Common myeloid progenitor, CD34-positive (primary cell): Measurements from ENCODE around the gene SUOX.
"Not testable (repeated sequence)": the region's sequence is repeated elsewhere in the genome, so short reads cannot be mapped to it uniquely, and the experiment has no call there.

Experiments
- CTCF ChIA-PET: fragments of 350-600 bp; sonication (Branson Sonifier 250); formaldehyde crosslinking; loops from one replicate; lab custom pipeline; 2021; ENCODE audit warnings: antibody characterized with exemption; lab: Charles Lee
- POLR2A ChIA-PET: fragments of 350-600 bp; sonication (Branson Sonifier 250); formaldehyde crosslinking; loops from one replicate; lab custom pipeline; 2021; ENCODE audit warnings: antibody characterized with exemption; lab: Charles Lee
- DNase-seq, 3 donors: peaks; one replicate each; pipeline versions ENCODE4 v3.0.0 to v3.0.0-alpha.2; 2013
- H3K27ac ChIP-seq, 2 experiments: 1 replicate in 1 of 2; 2 replicates in 1 of 2; pipeline ENCODE4 v1.7.0; 2013; ENCODE audit warnings: inconsistent platforms in 2 of 2, low read length in 2 of 2, mild to moderate bottlenecking in 2 of 2, low read depth in 1 of 2, moderate library complexity in 1 of 2; ENCODE audit not compliant: severe bottlenecking in 2 of 2, insufficient read depth in 1 of 2, poor library complexity in 1 of 2
- H3K27me3 ChIP-seq, 5 experiments: replicated peaks in 2 of 5; 1 replicate in 3 of 5; 2 replicates in 2 of 5; pipeline versions ENCODE4 v1.6.1 to v1.7.0; 2013; ENCODE audit warnings: low read length in 4 of 5, mild to moderate bottlenecking in 2 of 5, moderate library complexity in 2 of 5, inconsistent platforms in 1 of 5; ENCODE audit not compliant: insufficient read depth in 5 of 5, control insufficient read depth in 4 of 5
- H3K36me3 ChIP-seq, 4 experiments: 1 replicate in 2 of 4; 2 replicates in 2 of 4; pipeline versions ENCODE4 v1.6.1 to v1.7.0; 2013; ENCODE audit warnings: low read length in 3 of 4, control low read depth in 1 of 4, mild to moderate bottlenecking in 1 of 4; ENCODE audit not compliant: control insufficient read depth in 4 of 4, insufficient read depth in 4 of 4
- H3K4me1 ChIP-seq, 4 experiments: 1 replicate in 3 of 4; 2 replicates in 1 of 4; pipeline versions ENCODE4 v1.6.1 to v1.7.1; 2013; ENCODE audit warnings: low read length in 3 of 4, mild to moderate bottlenecking in 3 of 4, control low read depth in 1 of 4, inconsistent platforms in 1 of 4, moderate library complexity in 1 of 4; ENCODE audit not compliant: control insufficient read depth in 4 of 4, insufficient read depth in 4 of 4; ENCODE audit errors: control extremely low read depth in 1 of 4
- H3K4me3 ChIP-seq, 7 experiments: 1 replicate in 4 of 7; 2 replicates in 3 of 7; pipeline versions ENCODE4 v1.5.1 to v1.7.0; 2013; ENCODE audit warnings: mild to moderate bottlenecking in 7 of 7, low read length in 6 of 7, moderate library complexity in 6 of 7, inconsistent platforms in 2 of 7, low read depth in 2 of 7, control low read depth in 1 of 7; ENCODE audit not compliant: insufficient read depth in 4 of 7, control insufficient read depth in 1 of 7; ENCODE audit errors: extremely low read depth in 1 of 7
- H3K9me3 ChIP-seq, 5 experiments: 1 replicate in 4 of 5; 2 replicates in 1 of 5; pipeline versions ENCODE4 v1.6.1 to v1.7.1; 2013; ENCODE audit warnings: low read length in 4 of 5, mild to moderate bottlenecking in 2 of 5, inconsistent platforms in 1 of 5, low read depth in 1 of 5, moderate library complexity in 1 of 5; ENCODE audit not compliant: control insufficient read depth in 4 of 5, insufficient read depth in 2 of 5; ENCODE audit errors: control extremely low read depth in 1 of 5
- WGBS: methylation state at CpG from one replicate; pipeline ENCODE4 v1.1.5; 2013; ENCODE audit not compliant: insufficient coverage; 5-methylcytosine and 5-hydroxymethylcytosine counted together

The SUOX gene

DNA sequence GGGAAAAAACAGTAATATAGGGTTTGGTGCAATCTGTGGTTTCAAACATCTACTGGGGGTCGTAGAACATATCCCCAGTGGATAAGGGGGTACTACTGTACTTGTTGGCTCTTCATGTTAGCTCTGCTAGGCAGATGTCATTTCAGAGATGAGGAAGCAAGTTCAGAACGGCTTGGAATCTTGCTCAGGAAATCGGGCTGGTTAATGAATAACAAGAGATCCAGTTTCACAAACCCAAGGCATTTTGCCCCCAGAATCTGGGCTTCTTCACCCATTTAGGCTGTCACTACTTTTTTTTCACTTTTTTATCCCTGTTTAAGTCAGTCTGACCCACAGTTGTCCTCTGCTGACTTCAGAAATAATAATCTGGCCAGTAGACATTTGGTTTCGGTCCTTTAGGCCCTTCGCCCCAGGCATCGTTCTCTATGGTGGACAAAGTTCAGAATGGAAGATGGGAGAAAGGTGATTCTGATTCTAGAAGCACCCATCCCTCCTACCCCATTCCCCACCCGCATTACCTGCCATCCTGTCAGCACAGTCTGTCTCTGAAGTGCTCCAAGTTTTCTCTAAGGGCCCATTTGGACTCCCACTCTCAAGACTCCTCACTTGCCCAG, 4.5 kb downstream of the SUOX start:
- Histone ChIP-seq H3K27me3 (no peaks in the 10 kb centered on the region), H3K27ac (no peak overlapping the region), H3K9me3 (no peaks in the 10 kb centered on the region), H3K36me3 (peaks cover 7 to 27% (median 14%) of the 10 kb centered on the region in 4 experiments), H3K4me1 (peaks cover 0 to 31% (median 19%) of the 10 kb centered on the region in 4 experiments), H3K4me3 (no peak overlapping the region)
- ChIA-PET CTCF (interaction anchor here (16.0 kb wide), 1 partner anchor 22 kb away, joined by 290 read pairs; the partner anchor contains the start of gene IKZF4), POLR2A (no interaction called here)
- WGBS = 0% methylated on average over 1 of the region's 7 CpGs
- no peak for DNase-seq

DNA sequence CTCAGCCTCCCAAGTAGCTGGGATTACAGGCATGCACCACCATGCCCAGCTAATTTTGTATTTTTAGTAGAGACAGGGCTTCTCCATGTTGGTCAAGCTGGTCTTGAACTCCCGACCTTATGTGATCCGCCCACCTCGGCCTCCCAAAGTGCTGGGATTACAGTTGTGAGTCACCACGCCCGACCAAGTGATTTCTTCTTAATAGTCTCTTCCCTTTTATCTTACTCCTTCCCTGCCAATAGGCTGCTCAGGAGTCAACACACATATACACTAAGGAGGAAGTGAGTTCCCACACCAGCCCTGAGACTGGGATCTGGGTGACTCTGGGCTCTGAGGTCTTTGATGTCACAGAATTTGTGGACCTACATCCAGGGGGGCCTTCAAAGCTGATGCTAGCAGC, 6.3 kb downstream of the SUOX start:
- H3K27ac ChIP-seq, H3K27me3 ChIP-seq, POLR2A ChIA-PET, H3K4me3 ChIP-seq, H3K9me3 ChIP-seq, DNase-seq: not testable (repeated sequence)
- CTCF ChIA-PET = interaction anchor here (0.9 to 16.0 kb wide), 3 partner anchors 20 to 198 kb away, joined by 3 to 290 read pairs (median 3); partner anchors contain the start of gene IKZF4
- 98% methylated on average over 5 of the region's 5 CpGs for WGBS
- peaks cover 5 to 27% (median 15%) of the 10 kb centered on the region in 4 experiments for H3K4me1 ChIP-seq
- peaks cover 7 to 27% (median 14%) of the 10 kb centered on the region in 4 experiments for H3K36me3 ChIP-seq

DNA sequence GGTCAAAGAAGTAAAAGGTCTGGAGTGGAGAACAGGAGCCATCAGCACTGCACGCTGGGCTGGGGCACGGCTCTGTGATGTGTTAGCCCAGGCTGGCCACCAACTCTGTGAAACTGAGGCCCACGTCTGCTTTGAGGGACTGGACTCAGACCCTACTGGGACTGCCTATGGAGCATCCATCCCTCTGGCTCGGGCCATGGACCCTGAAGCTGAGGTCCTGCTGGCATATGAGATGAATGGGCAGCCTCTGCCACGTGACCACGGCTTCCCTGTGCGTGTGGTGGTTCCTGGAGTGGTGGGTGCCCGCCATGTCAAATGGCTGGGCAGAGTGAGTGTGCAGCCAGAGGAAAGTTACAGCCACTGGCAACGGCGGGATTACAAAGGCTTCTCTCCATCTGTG, 7.1 kb downstream of the SUOX start:
- Histone ChIP-seq H3K27ac (no peak overlapping the region), H3K4me3 (no peak overlapping the region), H3K27me3 (no peaks in the 10 kb centered on the region), H3K9me3 (no peaks in the 10 kb centered on the region), H3K4me1 (peaks cover 5 to 27% (median 15%) of the 10 kb centered on the region in 4 experiments), H3K36me3 (peaks cover 7 to 27% (median 14%) of the 10 kb centered on the region in 4 experiments)
- POLR2A ChIA-PET = no interaction called here
- CTCF ChIA-PET = interaction anchor here (1.0 to 16.0 kb wide), 2 partner anchors 19 to 198 kb away, joined by 3 to 290 read pairs; partner anchors contain the start of gene IKZF4
- 91% methylated on average over 8 of the region's 10 CpGs for WGBS
- DNase-seq = no peak

DNA sequence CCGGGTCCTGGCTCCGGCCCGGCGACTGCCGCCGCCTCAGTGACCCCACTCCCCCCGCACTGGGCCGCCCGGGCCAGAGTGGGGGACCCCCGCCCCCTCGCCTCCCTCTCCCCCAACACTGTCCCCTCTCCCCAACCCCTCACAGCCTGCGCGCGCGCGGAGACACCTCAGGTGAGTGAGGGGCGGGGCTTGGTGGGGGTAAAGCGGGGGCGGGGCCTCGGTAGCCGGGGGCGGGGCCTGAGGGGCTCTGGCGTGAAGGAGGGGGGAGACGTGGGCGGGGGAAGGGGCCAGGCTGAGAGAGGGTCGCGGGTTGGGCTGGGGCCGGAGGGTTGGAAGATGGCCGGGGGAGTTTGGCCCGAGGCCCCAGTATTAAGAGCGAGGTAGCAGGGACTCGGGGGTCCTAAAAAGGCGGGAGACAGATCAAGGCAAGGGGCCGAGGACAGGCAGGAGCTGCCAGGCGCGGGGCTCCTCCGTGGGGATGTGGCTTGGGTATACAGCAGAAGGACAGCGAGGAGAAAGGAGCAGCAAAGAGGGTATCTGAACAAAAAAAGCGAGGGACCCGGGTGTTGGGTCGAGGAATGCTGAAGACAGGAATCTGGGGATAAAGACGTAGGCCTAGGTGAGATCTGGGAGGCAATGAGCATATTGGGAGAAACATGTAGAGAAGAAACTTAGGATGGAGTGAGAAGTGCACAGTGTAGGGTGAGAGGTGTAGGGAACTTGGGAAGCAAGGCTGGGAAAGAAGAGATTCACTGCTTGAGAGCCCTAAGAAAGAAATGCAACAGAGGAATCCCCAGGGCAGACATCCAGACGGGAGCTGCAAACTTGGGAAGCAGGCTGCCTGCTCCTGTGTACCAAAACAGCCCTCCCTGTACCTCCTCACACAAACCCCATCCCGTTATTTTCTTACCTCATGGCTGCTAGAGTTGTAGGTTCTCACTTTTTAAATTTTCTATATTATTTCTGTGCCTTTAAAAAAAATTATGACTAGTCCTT, 10.8 kb downstream of the SUOX start:
- Histone ChIP-seq H3K36me3 (peaks cover 3 to 17% (median 9%) of the 10 kb centered on the region in 4 experiments), H3K4me1 (peaks cover 5 to 27% (median 15%) of the 10 kb centered on the region in 4 experiments), H3K9me3 (no peaks in the 10 kb centered on the region), H3K27me3 (no peaks in the 10 kb centered on the region), H3K27ac (peak overlapping the region in 1 of 2 experiments; percentile 67), H3K4me3 (peak overlapping the region; percentile 55 to 88 (median 73))
- POLR2A ChIA-PET = interaction anchor here (0.6 kb wide), 1 partner anchor 42 kb away, joined by 3 read pairs; no protein-coding TSS in a partner anchor
- peak in 2 of 3 donors; percentile 33 to 42 for DNase-seq
- CTCF ChIA-PET = interaction anchor here (0.6 to 2.7 kb wide), 7 partner anchors 8 to 33 kb away, joined by 3 to 15 read pairs (median 6); partner anchors contain the start of gene SUOX
- WGBS = under 1% methylated on average over 22 of the region's 44 CpGs

DNA sequence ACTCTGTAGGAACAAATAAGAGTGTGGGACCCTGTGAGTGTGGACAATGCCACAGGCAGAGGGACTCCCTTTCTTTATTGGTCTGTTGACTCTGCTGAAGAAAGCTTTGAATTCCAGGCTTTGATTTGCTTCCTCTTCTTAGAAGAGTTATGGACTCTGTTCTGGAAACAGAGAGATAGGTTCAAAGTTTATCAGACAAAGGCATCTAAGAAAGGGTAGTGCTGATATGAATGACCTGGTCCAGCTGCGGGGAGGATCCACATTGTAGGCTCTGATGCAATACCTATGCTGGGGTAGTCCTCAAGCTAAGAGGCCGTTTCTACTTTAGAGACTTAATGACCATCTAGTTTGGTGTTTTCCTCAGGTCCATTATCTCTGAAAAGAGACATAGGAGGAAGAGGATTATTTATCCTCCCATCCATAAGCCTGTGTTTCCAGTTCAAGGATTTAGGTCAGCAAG, 13.1 kb downstream of the SUOX start:
- POLR2A ChIA-PET = no interaction called here
- H3K9me3 ChIP-seq = no peaks in the 10 kb centered on the region
- CTCF ChIA-PET = interaction anchor here (1.3 to 5.8 kb wide), 5 partner anchors 13 to 37 kb away, joined by 3 to 45 read pairs (median 12); partner anchors contain the start of gene SUOX
- H3K4me3 ChIP-seq = no peak overlapping the region
- DNase-seq = no peak
- WGBS = 81% methylated on average over 2 of the region's 2 CpGs
- peaks cover 5 to 22% (median 15%) of the 10 kb centered on the region in 4 experiments for H3K4me1 ChIP-seq
- H3K27ac ChIP-seq = no peak overlapping the region
- no peaks in the 10 kb centered on the region for H3K27me3 ChIP-seq
- H3K36me3 ChIP-seq = no peaks in the 10 kb centered on the region

DNA sequence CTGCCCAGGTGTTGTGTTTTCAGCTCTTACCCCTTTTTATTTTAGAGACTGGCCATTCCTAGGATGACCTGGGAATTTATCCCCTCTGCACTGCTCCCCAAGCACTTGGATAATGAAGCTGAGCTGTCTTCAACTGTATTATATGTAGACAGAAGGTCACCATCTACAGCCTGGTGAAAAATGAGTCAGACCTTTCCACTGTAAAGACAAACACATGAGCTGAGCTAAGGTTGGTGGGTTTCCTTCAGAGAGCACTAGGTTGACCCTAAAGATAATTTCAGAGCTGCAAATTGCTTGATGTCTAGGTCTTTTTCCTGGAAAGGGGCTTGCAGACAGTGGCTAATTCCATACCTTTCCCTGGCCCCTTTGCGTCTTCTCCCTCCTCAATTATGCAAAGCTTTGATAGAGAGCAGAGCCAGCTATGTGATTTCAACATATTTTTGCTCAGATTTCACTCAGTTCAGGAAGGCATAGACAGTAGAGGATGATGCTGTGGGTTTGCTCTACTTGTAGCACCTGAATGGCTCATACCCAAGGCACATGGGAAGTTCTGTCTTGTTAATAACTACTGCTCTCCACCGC, 14.5 kb downstream of the SUOX start:
- no CpG with 5 or more reads among the region's 2 CpGs for WGBS
- Histone ChIP-seq H3K27me3 (no peaks in the 10 kb centered on the region), H3K4me1 (peaks cover 5 to 11% (median 9%) of the 10 kb centered on the region in 4 experiments), H3K9me3 (no peaks in the 10 kb centered on the region), H3K4me3 (no peak overlapping the region), H3K27ac (no peak overlapping the region), H3K36me3 (no peaks in the 10 kb centered on the region)
- ChIA-PET CTCF (interaction anchor here (1.3 to 5.8 kb wide), 4 partner anchors 14 to 48 kb away, joined by 3 to 45 read pairs (median 16); partner anchors contain the start of gene SUOX), POLR2A (interaction anchor here (0.6 kb wide), 1 partner anchor 29 kb away, joined by 8 read pairs; no protein-coding TSS in a partner anchor)
- no peak for DNase-seq
